Gastroesophageal sphincter (tissue), 3 donors: ENCODE results near the gene RFC2.

Experiments used
- CTCF ChIP-seq, 4 experiments: fragments of 200-600 bp in 2 of 4; fragments of 450-650 bp in 2 of 4; sonication (generic) in 1 of 4; IDR thresholded peaks; one replicate each; pipeline ENCODE4 v1.5.1; 2017 to 2019; ENCODE audit warnings: antibody characterized with exemption in 4 of 4, mild to moderate bottlenecking in 2 of 4, moderate library complexity in 2 of 4
- EP300 ChIP-seq: sonication (generic); formaldehyde crosslinking; IDR thresholded peaks from one replicate; pipeline ENCODE4 v1.6.1; 2017; ENCODE audit warnings: antibody characterized with exemption, mild to moderate bottlenecking
- POLR2A ChIP-seq, 2 donors: fragments of 450-650 bp; IDR thresholded peaks; one replicate each; pipeline ENCODE4 v1.6.1; 2017; ENCODE audit warnings: antibody characterized with exemption in 2 of 2, mild to moderate bottlenecking in 2 of 2, moderate library complexity in 1 of 2
- POLR2AphosphoS5 ChIP-seq: sonication (generic); formaldehyde crosslinking; IDR thresholded peaks from one replicate; pipeline ENCODE4 v1.6.1; 2017; ENCODE audit warnings: antibody characterized with exemption

- no peak for TF ChIP-seq CTCF (IDR thresholded peaks at IDR 0.05)
- no peak for TF ChIP-seq POLR2A (IDR thresholded peaks at IDR 0.05)
- no peak for TF ChIP-seq POLR2AphosphoS5
- no peak for TF ChIP-seq EP300
These were observed 30.6 kb upstream of the RFC2 start for GRCh38 chr7:74284781-74285259.
